H1 (cell line): ENCODE data around the gene PRR5. TPM values are rescaled to one million over a fixed set of nuclear protein-coding genes. Genes with fewer than 3 reads are reported as not detected.

Source experiments
- ATF2 ChIP-seq: IDR thresholded peaks from 2 replicates; pipeline ENCODE4 v1.6.1; 2012; ENCODE audit warnings: low read length, inconsistent platforms
- polyA plus RNA-seq, 7 experiments: library from polyadenylated mRNA; depleted of rRNA in 3 of 7; stranded (reverse) in 5 of 7; unstranded in 2 of 7; fragments of >200 nt in 5 of 7; fragments of 200-250 nt in 2 of 7; gene quantifications; 1 replicate in 5 of 7; 2 replicates in 1 of 7; 4 replicates in 1 of 7; pipeline versions ENCODE4 v1.2.1 to v1.2.3, GENCODE V29; 2011 to 2013; ENCODE audit warnings: missing spikeins in 2 of 7, mixed read lengths in 2 of 7
- total RNA-seq: library from RNA; stranded (reverse); fragmentation: NEBNext Ultra II Directional; extraction: Animal tissue kit (Norgen Biotek cat#: 25700); gene quantifications from 2 replicates; pipeline ENCODE4 v1.2.1, GENCODE V29; 2021
- TF ChIP-seq, protein P1 (sequence below): IDR thresholded peaks from 2 replicates; pipeline ENCODE4 v1.6.1; 2011; ENCODE audit warnings: low read depth, mild to moderate bottlenecking, low read length; ENCODE audit not compliant: insufficient read depth

PRR5 gene
- total and polyA plus RNA-seq, 2 of the 8 experiments (the other 6 are each of a cell fraction or from before 2014, with no cell fraction given) = 16.5 to 25.7 TPM

DNA sequence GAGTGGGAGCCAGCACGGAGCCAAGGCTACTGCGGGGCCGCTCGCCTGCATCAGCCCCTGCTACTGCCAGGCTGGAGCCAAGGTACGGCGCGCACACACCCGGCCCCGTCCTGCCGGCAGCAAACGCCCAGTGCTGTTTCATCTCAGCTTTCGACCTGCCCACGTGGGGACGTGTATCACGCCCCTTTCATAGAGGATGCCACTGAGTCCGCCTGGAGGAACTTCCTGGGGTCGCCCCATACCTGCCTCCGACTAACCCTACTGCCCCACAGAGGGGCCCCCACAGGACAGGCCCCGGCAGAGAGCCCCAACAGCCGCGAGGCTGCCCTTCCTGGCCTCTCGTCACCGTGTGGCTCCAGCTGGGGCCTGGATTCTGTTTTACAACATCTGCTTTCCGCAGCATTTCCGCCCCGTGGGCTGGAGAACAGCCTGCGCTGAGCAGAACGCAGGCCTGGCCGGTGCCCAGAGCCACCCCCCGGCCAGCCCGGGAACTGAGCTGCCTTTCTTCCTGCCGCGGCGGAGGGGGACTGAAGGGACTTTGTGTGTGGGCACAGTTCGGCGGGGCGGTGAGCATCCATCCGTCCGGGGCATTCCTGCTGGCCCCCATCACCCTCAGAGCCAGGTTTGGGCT, 27.5 kb downstream of the PRR5 start (continued):
- TF ChIP-seq ATF2 = no peak
- TF ChIP-seq, protein P1, sequence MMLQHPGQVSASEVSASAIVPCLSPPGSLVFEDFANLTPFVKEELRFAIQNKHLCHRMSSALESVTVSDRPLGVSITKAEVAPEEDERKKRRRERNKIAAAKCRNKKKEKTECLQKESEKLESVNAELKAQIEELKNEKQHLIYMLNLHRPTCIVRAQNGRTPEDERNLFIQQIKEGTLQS = no peak
